ENCODE results near the gene RIMOC1. TPM values are rescaled to one million over a fixed set of nuclear protein-coding genes. Genes with fewer than 3 reads are reported as not detected.

The RIMOC1 gene, protein sequence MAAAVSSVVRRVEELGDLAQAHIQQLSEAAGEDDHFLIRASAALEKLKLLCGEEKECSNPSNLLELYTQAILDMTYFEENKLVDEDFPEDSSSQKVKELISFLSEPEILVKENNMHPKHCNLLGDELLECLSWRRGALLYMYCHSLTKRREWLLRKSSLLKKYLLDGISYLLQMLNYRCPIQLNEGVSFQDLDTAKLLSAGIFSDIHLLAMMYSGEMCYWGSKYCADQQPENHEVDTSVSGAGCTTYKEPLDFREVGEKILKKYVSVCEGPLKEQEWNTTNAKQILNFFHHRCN
- polyA plus RNA-seq, result 18.5 and 18.7 TPM in 2 replicates
- polyA minus RNA-seq, result 33.1 and 41.3 TPM in 2 replicates

DNA sequence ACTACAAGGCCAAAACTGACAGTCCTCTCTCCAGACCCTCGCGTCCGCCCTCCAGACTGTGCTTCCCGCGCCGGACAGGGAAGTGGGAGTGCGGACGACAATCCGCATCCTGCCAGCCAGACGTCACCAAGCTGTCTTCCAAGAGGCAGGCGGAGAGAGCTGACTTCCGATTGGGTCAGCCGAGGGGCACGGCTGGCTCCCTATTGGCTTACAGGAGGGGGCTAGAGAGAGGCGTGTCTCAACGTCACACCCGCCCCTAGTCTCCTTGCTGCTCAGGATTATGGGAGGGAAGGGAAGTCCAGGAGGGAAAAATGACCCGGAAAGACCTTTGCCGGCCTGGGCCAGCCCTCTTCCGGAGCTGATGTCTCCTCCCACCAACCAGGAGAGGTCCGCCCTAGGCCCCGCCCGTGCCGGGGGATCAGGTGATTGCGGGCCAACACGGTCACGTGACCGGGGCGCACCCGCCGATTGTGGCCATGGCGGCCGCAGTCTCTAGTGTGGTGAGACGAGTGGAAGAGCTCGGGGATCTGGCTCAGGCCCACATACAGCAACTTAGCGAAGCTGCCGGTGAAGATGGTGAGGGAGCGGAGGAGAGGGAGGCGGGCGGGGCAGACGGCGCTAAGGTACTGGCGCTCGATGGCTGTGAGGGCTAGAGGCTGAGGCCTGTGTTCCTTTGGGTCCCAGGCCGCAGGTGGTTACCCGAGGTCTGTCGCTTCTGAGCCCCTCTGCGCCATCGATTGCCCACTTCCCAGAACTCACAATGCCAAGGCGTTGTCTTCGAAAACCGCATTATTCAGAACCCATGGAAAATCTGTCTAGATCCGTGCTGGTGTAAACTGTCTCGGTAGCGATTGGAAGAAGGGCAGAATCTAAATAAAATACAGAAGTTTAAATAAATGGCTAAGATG lies at the start of gene RIMOC1:
Gene RIMOC1, plus strand, starts transcription at position 453 of the 908 bp plus-strand sequence. Its CDS starts 24 bp downstream, at position 477.
- Histone ChIP-seq H3K79me2 (replicated peaks; ENCODE audit: insufficient read depth, low read length) (peaks cover 39% of the 10 kb centered on the region), H3K27me3 (ENCODE audit: insufficient read depth, low read depth, low read length) (no peaks in the 10 kb centered on the region), H3K4me2 (ENCODE audit: low read length) (peak within 1 kb of the TSS; percentile 97), H4K20me1 (ENCODE audit: insufficient read depth) (no peaks in the 10 kb centered on the region), H3K9me3 (ENCODE audit: low read length) (no peaks in the 10 kb centered on the region), H3F3A (ENCODE audit: insufficient read depth, low read length, poor library complexity, severe bottlenecking) (no peaks in the 10 kb centered on the region), H3K36me3 (ENCODE audit: insufficient read depth, low read length) (peaks cover 4% of the 10 kb centered on the region), H2AFZ (ENCODE audit: low read depth, low read length) (peak within 1 kb of the TSS; percentile 96), H3K27ac (ENCODE audit: low read length) (peak within 1 kb of the TSS; percentile 85), H3K9ac (ENCODE audit: low read length) (peak within 1 kb of the TSS; percentile 92), H3K9me2 (ENCODE audit: insufficient read depth, low read length) (no peaks in the 10 kb centered on the region), H3K4me3 (ENCODE audit: low read length) (peak within 1 kb of the TSS; percentile 81)
- TF ChIP-seq EP300 (conservative IDR thresholded peaks at IDR 0.05; ENCODE audit: poor library complexity, severe bottlenecking) (peak; percentile 60), SMC3 (conservative IDR thresholded peaks at IDR 0.05; ENCODE audit: poor library complexity) (peak; percentile 45), MXI1 (conservative IDR thresholded peaks at IDR 0.05; ENCODE audit: poor library complexity, severe bottlenecking) (peak; percentile 85), POLR2AphosphoS5 (IDR thresholded peaks at IDR 0.05) (peak; percentile 93), RAD21 (conservative IDR thresholded peaks at IDR 0.05) (peak; percentile 24), EZH2 (IDR thresholded peaks at IDR 0.05; ENCODE audit: borderline replicate concordance, insufficient read depth, low read length, poor library complexity, severe bottlenecking) (no peak), TAF1 (IDR thresholded peaks at IDR 0.05; ENCODE audit: low read depth) (peak; percentile 84)
- TF ChIP-seq, protein P1, sequence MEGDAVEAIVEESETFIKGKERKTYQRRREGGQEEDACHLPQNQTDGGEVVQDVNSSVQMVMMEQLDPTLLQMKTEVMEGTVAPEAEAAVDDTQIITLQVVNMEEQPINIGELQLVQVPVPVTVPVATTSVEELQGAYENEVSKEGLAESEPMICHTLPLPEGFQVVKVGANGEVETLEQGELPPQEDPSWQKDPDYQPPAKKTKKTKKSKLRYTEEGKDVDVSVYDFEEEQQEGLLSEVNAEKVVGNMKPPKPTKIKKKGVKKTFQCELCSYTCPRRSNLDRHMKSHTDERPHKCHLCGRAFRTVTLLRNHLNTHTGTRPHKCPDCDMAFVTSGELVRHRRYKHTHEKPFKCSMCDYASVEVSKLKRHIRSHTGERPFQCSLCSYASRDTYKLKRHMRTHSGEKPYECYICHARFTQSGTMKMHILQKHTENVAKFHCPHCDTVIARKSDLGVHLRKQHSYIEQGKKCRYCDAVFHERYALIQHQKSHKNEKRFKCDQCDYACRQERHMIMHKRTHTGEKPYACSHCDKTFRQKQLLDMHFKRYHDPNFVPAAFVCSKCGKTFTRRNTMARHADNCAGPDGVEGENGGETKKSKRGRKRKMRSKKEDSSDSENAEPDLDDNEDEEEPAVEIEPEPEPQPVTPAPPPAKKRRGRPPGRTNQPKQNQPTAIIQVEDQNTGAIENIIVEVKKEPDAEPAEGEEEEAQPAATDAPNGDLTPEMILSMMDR (IDR thresholded peaks at IDR 0.05; ENCODE audit: poor library complexity, severe bottlenecking), result no peak
- TF ChIP-seq, protein P2, sequence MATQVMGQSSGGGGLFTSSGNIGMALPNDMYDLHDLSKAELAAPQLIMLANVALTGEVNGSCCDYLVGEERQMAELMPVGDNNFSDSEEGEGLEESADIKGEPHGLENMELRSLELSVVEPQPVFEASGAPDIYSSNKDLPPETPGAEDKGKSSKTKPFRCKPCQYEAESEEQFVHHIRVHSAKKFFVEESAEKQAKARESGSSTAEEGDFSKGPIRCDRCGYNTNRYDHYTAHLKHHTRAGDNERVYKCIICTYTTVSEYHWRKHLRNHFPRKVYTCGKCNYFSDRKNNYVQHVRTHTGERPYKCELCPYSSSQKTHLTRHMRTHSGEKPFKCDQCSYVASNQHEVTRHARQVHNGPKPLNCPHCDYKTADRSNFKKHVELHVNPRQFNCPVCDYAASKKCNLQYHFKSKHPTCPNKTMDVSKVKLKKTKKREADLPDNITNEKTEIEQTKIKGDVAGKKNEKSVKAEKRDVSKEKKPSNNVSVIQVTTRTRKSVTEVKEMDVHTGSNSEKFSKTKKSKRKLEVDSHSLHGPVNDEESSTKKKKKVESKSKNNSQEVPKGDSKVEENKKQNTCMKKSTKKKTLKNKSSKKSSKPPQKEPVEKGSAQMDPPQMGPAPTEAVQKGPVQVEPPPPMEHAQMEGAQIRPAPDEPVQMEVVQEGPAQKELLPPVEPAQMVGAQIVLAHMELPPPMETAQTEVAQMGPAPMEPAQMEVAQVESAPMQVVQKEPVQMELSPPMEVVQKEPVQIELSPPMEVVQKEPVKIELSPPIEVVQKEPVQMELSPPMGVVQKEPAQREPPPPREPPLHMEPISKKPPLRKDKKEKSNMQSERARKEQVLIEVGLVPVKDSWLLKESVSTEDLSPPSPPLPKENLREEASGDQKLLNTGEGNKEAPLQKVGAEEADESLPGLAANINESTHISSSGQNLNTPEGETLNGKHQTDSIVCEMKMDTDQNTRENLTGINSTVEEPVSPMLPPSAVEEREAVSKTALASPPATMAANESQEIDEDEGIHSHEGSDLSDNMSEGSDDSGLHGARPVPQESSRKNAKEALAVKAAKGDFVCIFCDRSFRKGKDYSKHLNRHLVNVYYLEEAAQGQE (IDR thresholded peaks at IDR 0.05; ENCODE audit: borderline replicate concordance), result peak; percentile 81

Data from neural cell (in vitro differentiated cells).